NCI-H1105 (cell line): Measurements from ENCODE around the gene TPP2.
A peak's percentile ranks its signal among the peaks of the same experiment; 100 is the strongest.

Source experiments
- DNase-seq: peaks from one replicate; lab custom pipeline; 2025; lab: John Stamatoyannopoulos, UW

TPP2 gene

GRCh38 chr13:102657630-102658029, 60.8 kb downstream of the TPP2 start:
- no peak for DNase-seq

GRCh38 chr13:102658660-102659059, 61.9 kb downstream of the TPP2 start:
- no peak for DNase-seq

GRCh38 chr13:102659168-102659713, 62.5 kb downstream of the TPP2 start:
- DNase-seq = no peak

- DNase-seq = no peak
Measured at GRCh38 chr13:102667023-102667422, 70.2 kb downstream of the TPP2 start.

- DNase-seq = no peak
Measured at GRCh38 chr13:102667911-102668310, 71.1 kb downstream of the TPP2 start.

GRCh38 chr13:102670130-102670529, 73.3 kb downstream of the TPP2 start:
- DNase-seq = no peak

- DNase-seq = no peak
Measured at GRCh38 chr13:102675115-102675514, 78.3 kb downstream of the TPP2 start.

GRCh38 chr13:102677122-102677521, 80.3 kb downstream of the TPP2 start:
- DNase-seq = peak; percentile 2

- peak; percentile 2 for DNase-seq
Measured at GRCh38 chr13:102678339-102679107, 81.7 kb downstream of the TPP2 start.

- DNase-seq = no peak
Measured at GRCh38 chr13:102679449-102680132, 82.8 kb downstream of the TPP2 start.

- no peak for DNase-seq
Measured at GRCh38 chr13:102680133-102680717, 83.4 kb downstream of the TPP2 start.

- DNase-seq = no peak
Measured at GRCh38 chr13:102680842-102681740, 84.3 kb downstream of the TPP2 start.

- DNase-seq = no peak
Measured at GRCh38 chr13:102682211-102682610, 85.4 kb downstream of the TPP2 start.

GRCh38 chr13:102682727-102683126, 85.9 kb downstream of the TPP2 start:
- DNase-seq = no peak

GRCh38 chr13:102683637-102684036, 86.9 kb downstream of the TPP2 start:
- DNase-seq = no peak

- no peak for DNase-seq
Measured at GRCh38 chr13:102686024-102686423, 89.2 kb downstream of the TPP2 start.

GRCh38 chr13:102687520-102687919, 90.7 kb downstream of the TPP2 start:
- no peak for DNase-seq

GRCh38 chr13:102688306-102688973, 91.7 kb downstream of the TPP2 start:
- no peak for DNase-seq

- no peak for DNase-seq
Measured at GRCh38 chr13:102690883-102691282, 94.1 kb downstream of the TPP2 start.

- DNase-seq = no peak
Measured at GRCh38 chr13:102692491-102692826, 95.7 kb downstream of the TPP2 start.

GRCh38 chr13:102693250-102693649, 96.5 kb downstream of the TPP2 start:
- no peak for DNase-seq
